ENCODE data around the gene SH3YL1.

SH3YL1 gene

DNA sequence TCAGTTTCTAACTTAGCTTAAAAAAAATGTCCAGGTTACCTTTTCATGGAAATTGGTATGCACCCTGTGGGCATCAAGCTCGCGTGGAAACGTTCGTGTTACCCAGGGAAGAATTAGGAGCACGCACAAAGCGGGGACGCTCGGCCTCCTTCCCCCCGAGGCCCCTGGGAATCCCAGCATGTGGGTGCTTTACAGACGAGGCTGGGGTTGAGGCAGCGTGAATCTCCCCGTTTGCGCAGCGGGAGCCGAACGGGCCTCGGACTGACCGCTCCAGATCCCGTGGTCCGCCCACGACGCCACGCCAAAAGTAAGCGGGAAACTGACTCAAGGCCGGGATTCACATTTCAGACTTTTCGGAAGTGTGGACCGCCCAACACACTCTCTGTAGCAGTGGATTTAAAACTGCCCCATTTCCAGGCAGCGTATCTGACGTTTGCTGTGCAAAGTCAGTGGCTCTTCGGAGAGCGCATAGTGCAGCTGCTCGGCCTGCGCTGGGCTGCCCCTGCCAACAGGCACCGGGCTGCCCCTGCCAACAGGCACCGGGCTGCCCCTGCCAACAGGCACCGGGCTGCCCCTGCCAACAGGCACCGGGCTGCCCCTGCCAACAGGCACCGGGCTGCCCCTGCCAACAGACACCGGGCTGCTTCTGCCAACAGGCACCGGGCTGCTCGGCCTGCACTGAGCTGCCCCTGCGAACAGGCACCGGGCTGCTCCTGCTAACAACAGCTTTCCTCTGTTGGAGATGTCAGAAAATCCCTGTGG is 49.7 kb downstream of the SH3YL1 start:
- Histone ChIP-seq H3K36me3 (ENCODE audit: insufficient read depth, low read length) (peaks cover 4% of the 10 kb centered on the region; the same call in 1 of the 2 replicates), H3K27ac (no peak overlapping the region), H3K4me3 (no peak overlapping the region), H3K9ac (ENCODE audit: insufficient read length) (no peak overlapping the region), H3K9me3 (ENCODE audit: low read depth, low read length) (no peaks in the 10 kb centered on the region)
- TF ChIP-seq EZH2 (IDR thresholded peaks at IDR 0.05): no peak
- no peak for TF ChIP-seq POLR2AphosphoS5 (IDR thresholded peaks at IDR 0.05; ENCODE audit: borderline replicate concordance, low read depth, low read length)
- TF ChIP-seq FOXP2 (optimal IDR thresholded peaks at IDR 0.05; ENCODE audit: control extremely low read depth, extremely low read length, insufficient read depth): no peak
- DNase-seq (ENCODE audit: low read depth, low spot score): no peak

- no peak overlapping the region for H3K27ac ChIP-seq
These were observed 52.2 kb downstream of the SH3YL1 start for GRCh38 chr2:211486-212184.

GRCh38 chr2:210660-211059 is 53.2 kb downstream of the SH3YL1 start:
- TF ChIP-seq EZH2 (IDR thresholded peaks at IDR 0.05) (no peak), POLR2AphosphoS5 (IDR thresholded peaks at IDR 0.05; ENCODE audit: borderline replicate concordance, low read depth, low read length) (no peak), FOXP2 (optimal IDR thresholded peaks at IDR 0.05; ENCODE audit: control extremely low read depth, extremely low read length, insufficient read depth) (no peak)
- Histone ChIP-seq H3K4me3 (no peak overlapping the region), H3K9ac (ENCODE audit: insufficient read length) (no peak overlapping the region), H3K36me3 (ENCODE audit: insufficient read depth, low read length) (no peaks in the 10 kb centered on the region), H3K9me3 (ENCODE audit: low read depth, low read length) (no peaks in the 10 kb centered on the region), H3K27ac (no peak overlapping the region)
- no peak for DNase-seq (ENCODE audit: low read depth, low spot score)

More at GRCh38 chr2:211486-212184, 52.2 kb downstream of the SH3YL1 start:
- H3K36me3 ChIP-seq (ENCODE audit: insufficient read depth, low read length): no peaks in the 10 kb centered on the region
- no peaks in the 10 kb centered on the region for H3K9me3 ChIP-seq (ENCODE audit: low read depth, low read length)
- no peak for DNase-seq (ENCODE audit: low read depth, low spot score)
- TF ChIP-seq FOXP2 (optimal IDR thresholded peaks at IDR 0.05; ENCODE audit: control extremely low read depth, extremely low read length, insufficient read depth) (no peak), EZH2 (IDR thresholded peaks at IDR 0.05) (no peak), POLR2AphosphoS5 (IDR thresholded peaks at IDR 0.05; ENCODE audit: borderline replicate concordance, low read depth, low read length) (no peak)
- no peak overlapping the region for H3K9ac ChIP-seq (ENCODE audit: insufficient read length)
- no peak overlapping the region for H3K4me3 ChIP-seq

GRCh38 chr2:209470-209869 is 54.4 kb downstream of the SH3YL1 start:
- DNase-seq (ENCODE audit: low read depth, low spot score): no peak
- H3K9me3 ChIP-seq (ENCODE audit: low read depth, low read length): no peaks in the 10 kb centered on the region
- TF ChIP-seq EZH2 (IDR thresholded peaks at IDR 0.05): no peak
- TF ChIP-seq FOXP2 (optimal IDR thresholded peaks at IDR 0.05; ENCODE audit: control extremely low read depth, extremely low read length, insufficient read depth): no peak
- TF ChIP-seq POLR2AphosphoS5 (IDR thresholded peaks at IDR 0.05; ENCODE audit: borderline replicate concordance, low read depth, low read length): no peak
- H3K9ac ChIP-seq (ENCODE audit: insufficient read length): no peak overlapping the region
- no peaks in the 10 kb centered on the region for H3K36me3 ChIP-seq (ENCODE audit: insufficient read depth, low read length)
- no peak overlapping the region for H3K4me3 ChIP-seq
- no peak overlapping the region for H3K27ac ChIP-seq

GRCh38 chr2:208335-208734 is 55.5 kb downstream of the SH3YL1 start:
- Histone ChIP-seq H3K9ac (ENCODE audit: insufficient read length) (no peak overlapping the region), H3K4me3 (no peak overlapping the region), H3K9me3 (ENCODE audit: low read depth, low read length) (no peaks in the 10 kb centered on the region), H3K27ac (no peak overlapping the region), H3K36me3 (ENCODE audit: insufficient read depth, low read length) (no peaks in the 10 kb centered on the region)
- no peak for DNase-seq (ENCODE audit: low read depth, low spot score)
- no peak for TF ChIP-seq POLR2AphosphoS5 (IDR thresholded peaks at IDR 0.05; ENCODE audit: borderline replicate concordance, low read depth, low read length)
- no peak for TF ChIP-seq FOXP2 (optimal IDR thresholded peaks at IDR 0.05; ENCODE audit: control extremely low read depth, extremely low read length, insufficient read depth)
- no peak for TF ChIP-seq EZH2 (IDR thresholded peaks at IDR 0.05)

- Histone ChIP-seq H3K27ac (no peak overlapping the region), H3K9me3 (ENCODE audit: low read depth, low read length) (no peaks in the 10 kb centered on the region), H3K9ac (ENCODE audit: insufficient read length) (no peak overlapping the region), H3K36me3 (ENCODE audit: insufficient read depth, low read length) (no peaks in the 10 kb centered on the region), H3K4me3 (no peak overlapping the region)
- no peak for TF ChIP-seq FOXP2 (optimal IDR thresholded peaks at IDR 0.05; ENCODE audit: control extremely low read depth, extremely low read length, insufficient read depth)
- TF ChIP-seq EZH2 (IDR thresholded peaks at IDR 0.05): no peak
- no peak for DNase-seq (ENCODE audit: low read depth, low spot score)
These were observed 59.8 kb downstream of the SH3YL1 start for GRCh38 chr2:203984-204383.

- no peaks in the 10 kb centered on the region for H3K36me3 ChIP-seq (ENCODE audit: insufficient read depth, low read length)
These were observed 60.4 kb downstream of the SH3YL1 start for GRCh38 chr2:203401-203800.

DNA sequence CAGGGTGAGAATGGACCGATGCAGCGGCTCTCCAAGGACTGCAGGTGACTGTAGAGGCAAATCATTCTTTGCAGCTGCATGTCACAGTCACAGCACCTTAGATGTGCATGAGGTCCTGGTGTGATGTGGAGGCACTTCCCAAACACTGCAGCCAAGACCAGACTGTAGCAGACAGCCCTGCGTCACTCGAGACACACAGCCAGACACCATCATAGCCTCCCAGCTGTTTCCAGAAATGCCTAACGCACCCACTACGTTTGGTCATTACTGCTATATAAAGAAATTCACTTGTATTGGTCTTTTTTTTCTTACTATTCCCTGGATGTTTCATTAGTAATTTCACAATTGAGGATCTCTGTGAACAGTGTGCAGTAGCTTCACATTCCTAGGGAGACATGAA is 60.9 kb downstream of the SH3YL1 start:
- Histone ChIP-seq H3K27ac (no peak overlapping the region), H3K9me3 (ENCODE audit: low read depth, low read length) (no peaks in the 10 kb centered on the region), H3K36me3 (ENCODE audit: insufficient read depth, low read length) (no peaks in the 10 kb centered on the region), H3K4me3 (no peak overlapping the region), H3K9ac (ENCODE audit: insufficient read length) (no peak overlapping the region)
- no peak for TF ChIP-seq POLR2AphosphoS5 (IDR thresholded peaks at IDR 0.05; ENCODE audit: borderline replicate concordance, low read depth, low read length)
- no peak for TF ChIP-seq FOXP2 (optimal IDR thresholded peaks at IDR 0.05; ENCODE audit: control extremely low read depth, extremely low read length, insufficient read depth)
- TF ChIP-seq EZH2 (IDR thresholded peaks at IDR 0.05): no peak
- no peak for DNase-seq (ENCODE audit: low read depth, low spot score)

More at GRCh38 chr2:203401-203800, 60.4 kb downstream of the SH3YL1 start:
- TF ChIP-seq FOXP2 (optimal IDR thresholded peaks at IDR 0.05; ENCODE audit: control extremely low read depth, extremely low read length, insufficient read depth) (no peak), EZH2 (IDR thresholded peaks at IDR 0.05) (no peak), POLR2AphosphoS5 (IDR thresholded peaks at IDR 0.05; ENCODE audit: borderline replicate concordance, low read depth, low read length) (no peak)
- H3K27ac ChIP-seq: no peak overlapping the region
- H3K4me3 ChIP-seq: no peak overlapping the region
- H3K9ac ChIP-seq (ENCODE audit: insufficient read length): no peak overlapping the region
- no peak for DNase-seq (ENCODE audit: low read depth, low spot score)
- no peaks in the 10 kb centered on the region for H3K9me3 ChIP-seq (ENCODE audit: low read depth, low read length)
